Measurements from ENCODE around the gene DPYD.

DNA sequence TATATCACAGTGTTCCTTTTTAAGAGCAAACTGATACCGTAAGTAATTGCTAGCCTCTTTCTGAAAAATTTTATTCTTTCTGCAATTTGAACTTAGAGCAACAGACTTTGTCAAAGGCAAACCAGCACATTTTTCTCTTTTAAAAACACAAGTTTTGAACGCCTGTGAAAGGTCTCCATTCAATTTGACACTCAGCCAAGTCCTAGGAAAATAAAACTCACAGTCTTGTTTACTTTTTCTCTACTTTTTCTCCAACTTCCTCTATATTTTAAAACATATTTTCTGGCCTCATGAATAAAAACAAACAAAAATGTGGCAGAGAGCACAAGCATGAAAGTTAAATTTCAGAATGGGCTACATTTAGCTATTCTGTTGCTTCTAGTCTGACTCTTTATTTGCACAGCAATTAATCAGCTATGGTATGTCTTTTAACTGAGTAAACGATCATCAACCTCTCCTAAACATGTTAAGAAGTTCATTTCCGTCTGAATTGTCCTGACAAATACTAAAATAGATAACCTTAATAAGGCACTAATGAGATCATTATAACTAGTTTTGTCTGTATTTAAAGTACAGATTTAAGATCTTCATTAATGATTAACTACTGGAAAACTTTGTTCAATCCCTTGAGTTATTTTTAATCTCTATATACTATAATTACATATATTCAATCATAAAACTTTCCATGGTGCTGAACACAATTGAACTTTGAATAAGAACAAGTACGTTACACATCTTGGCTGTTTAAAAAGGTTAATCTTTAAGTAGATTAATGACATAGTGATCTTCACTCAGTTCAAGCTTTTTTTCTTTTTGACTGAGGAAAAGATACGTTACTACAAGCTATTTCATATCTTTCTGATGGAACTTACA, 648.7 kb downstream of the DPYD start:
- TF ChIP-seq CTCF (conservative IDR thresholded peaks at IDR 0.05) = no peak; the same call in 1 of the 2 replicates
- TF ChIP-seq ZFX (IDR thresholded peaks at IDR 0.05) = no peak

Data from C4-2B (cell line).